B cell (primary cell): Measurements from ENCODE around the gene CHD9.

Source experiments
- CTCF ChIP-seq: fragments of 200-600 bp; IDR thresholded peaks from one replicate; pipeline ENCODE4 v1.8.0; 2022; ENCODE audit warnings: antibody characterized with exemption, mild to moderate bottlenecking
- EZH2 ChIP-seq: IDR thresholded peaks from 2 replicates; pipeline ENCODE4 v1.6.1; 2012; ENCODE audit warnings: borderline replicate concordance, low read depth, mild to moderate bottlenecking, moderate library complexity, low read length; ENCODE audit not compliant: insufficient read depth, poor library complexity, severe bottlenecking

GRCh38 chr16:53257001-53257400 lies 202.2 kb downstream of the CHD9 start:
- TF ChIP-seq CTCF (no peak), EZH2 (no peak)
